22Rv1 (cell line): ENCODE results near the gene NAV3.

Experiments used
- ZFX ChIP-seq: fragments of 450-650 bp; IDR thresholded peaks from 2 replicates; pipeline ENCODE4 v1.6.1; 2017; ENCODE audit warnings: antibody characterized with exemption, borderline replicate concordance
- TF ChIP-seq, protein P1 (sequence below): fragments of 450-650 bp; IDR thresholded peaks from 2 replicates; pipeline ENCODE4 v1.5.1; 2017; ENCODE audit warnings: mild to moderate bottlenecking

GRCh38 chr12:78120866-78121560, 290.3 kb downstream of the NAV3 start:
- TF ChIP-seq, protein P1, sequence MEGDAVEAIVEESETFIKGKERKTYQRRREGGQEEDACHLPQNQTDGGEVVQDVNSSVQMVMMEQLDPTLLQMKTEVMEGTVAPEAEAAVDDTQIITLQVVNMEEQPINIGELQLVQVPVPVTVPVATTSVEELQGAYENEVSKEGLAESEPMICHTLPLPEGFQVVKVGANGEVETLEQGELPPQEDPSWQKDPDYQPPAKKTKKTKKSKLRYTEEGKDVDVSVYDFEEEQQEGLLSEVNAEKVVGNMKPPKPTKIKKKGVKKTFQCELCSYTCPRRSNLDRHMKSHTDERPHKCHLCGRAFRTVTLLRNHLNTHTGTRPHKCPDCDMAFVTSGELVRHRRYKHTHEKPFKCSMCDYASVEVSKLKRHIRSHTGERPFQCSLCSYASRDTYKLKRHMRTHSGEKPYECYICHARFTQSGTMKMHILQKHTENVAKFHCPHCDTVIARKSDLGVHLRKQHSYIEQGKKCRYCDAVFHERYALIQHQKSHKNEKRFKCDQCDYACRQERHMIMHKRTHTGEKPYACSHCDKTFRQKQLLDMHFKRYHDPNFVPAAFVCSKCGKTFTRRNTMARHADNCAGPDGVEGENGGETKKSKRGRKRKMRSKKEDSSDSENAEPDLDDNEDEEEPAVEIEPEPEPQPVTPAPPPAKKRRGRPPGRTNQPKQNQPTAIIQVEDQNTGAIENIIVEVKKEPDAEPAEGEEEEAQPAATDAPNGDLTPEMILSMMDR, result peak; percentile 67
- TF ChIP-seq ZFX, result no peak
